Mammary epithelial cell (primary cell): Measurements from ENCODE around the gene TMC3.

Experiments
- CTCF ChIP-seq, 2 donors: IDR thresholded peaks in 1 of 2; conservative IDR thresholded peaks in 1 of 2; 2 replicates each; pipeline ENCODE4 v1.5.1; 2011 to 2012; ENCODE audit warnings: inconsistent platforms in 2 of 2, low read length in 2 of 2, mild to moderate bottlenecking in 2 of 2, control low read depth in 1 of 2, low read depth in 1 of 2; ENCODE audit not compliant: insufficient read depth in 1 of 2; ENCODE audit errors: extremely low read depth in 1 of 2
- EZH2 ChIP-seq: IDR thresholded peaks from 2 replicates; pipeline ENCODE4 v1.6.1; 2012; ENCODE audit warnings: low read length, inconsistent platforms, borderline replicate concordance

- no peak for TF ChIP-seq CTCF (conservative IDR thresholded peaks at IDR 0.05 in 1 of 2, IDR thresholded peaks at IDR 0.05 in 1 of 2; ENCODE audit: extremely low read depth in 1 of 2, insufficient read depth in 1 of 2, low read depth in 1 of 2, low read length in 2 of 2)
- TF ChIP-seq EZH2: no peak
Observed at GRCh38 chr15:81358248-81358647, 15.8 kb downstream of the TMC3 start.
